ENCODE data around the gene NPTXR.
A peak's percentile ranks its signal among the peaks of the same experiment; 100 is the strongest.

The NPTXR gene

DNA sequence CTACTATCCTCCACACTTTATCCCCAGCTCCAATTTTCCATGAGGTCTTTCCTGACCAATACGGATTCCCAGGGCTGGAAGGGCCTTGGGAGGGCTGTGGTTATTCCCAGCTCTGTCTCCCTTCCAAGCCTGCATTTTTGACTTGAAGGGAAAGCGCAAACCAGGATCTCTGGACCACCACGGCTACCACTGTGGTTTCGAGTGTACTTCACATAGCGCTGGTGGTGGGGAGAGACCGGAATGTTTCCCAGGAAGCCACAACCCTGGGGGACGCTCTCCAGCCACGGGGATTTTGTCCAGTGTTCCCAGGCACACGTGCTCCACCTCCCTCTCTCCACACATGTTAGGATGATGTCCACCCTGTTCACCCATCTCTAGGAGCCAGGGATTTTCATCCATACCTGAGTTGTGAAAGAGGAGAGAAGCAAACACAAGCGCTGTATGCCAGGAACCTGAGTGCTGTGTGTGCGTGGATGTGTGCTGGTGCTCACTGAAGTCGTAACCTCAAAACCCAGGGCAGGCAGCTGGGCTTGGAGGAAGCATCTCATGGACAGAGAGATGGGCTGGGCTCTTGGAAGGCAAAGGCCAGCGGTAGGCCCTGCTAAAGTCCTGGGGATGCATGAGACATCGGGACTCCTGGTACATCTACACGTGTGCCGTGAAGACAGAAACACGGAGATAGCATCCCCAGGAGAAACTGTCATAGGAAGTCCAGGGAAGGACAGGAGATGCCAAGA, 1.3 kb upstream of the NPTXR start:
- H3K27ac Mint-ChIP-seq: no peak overlapping the region
- no peaks in the 10 kb centered on the region for H3K9me3 Mint-ChIP-seq
- H3K4me1 Mint-ChIP-seq: peaks cover 25% of the 10 kb centered on the region
- peaks cover 3% of the 10 kb centered on the region for H3K27me3 Mint-ChIP-seq
- H3K36me3 Mint-ChIP-seq: no peaks in the 10 kb centered on the region
- H3K4me3 Mint-ChIP-seq: peak overlapping the region; percentile 69

DNA sequence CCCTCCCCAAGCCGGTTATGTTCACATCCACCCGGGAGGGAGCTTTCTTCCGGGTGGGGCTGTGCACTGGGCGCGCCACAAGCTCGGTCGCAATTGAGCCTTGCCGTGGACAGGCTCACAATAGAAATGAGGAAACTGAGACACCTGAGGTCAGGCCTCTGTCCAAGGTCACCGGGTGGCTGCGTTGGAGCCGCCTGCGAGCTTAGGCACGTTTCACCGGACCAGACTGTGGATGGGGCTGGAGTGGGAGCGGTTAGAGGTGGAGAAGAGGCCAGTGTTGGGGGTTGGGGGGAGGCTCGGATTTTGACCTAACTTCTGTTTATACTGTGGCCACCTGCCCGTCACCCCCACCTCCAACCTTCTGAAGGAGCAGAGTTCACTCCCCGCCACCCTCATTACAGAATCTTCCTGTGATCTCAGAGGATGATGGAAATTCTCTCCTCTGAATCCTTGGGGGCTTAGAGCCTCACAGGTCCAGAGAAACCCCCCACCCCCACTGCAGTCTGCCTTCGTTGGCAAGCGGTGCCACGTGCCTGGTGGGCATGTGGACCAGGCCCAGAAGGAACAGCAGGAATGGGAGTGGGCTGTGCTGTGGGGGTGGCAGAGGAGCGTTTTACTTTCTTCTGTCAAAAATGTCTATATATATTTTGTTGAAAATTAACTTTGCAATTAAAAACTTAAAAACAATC, 631 bp upstream of the NPTXR start:
- Mint-ChIP-seq H3K4me3 (peak overlapping the region; percentile 69), H3K27ac (no peak overlapping the region)

DNA sequence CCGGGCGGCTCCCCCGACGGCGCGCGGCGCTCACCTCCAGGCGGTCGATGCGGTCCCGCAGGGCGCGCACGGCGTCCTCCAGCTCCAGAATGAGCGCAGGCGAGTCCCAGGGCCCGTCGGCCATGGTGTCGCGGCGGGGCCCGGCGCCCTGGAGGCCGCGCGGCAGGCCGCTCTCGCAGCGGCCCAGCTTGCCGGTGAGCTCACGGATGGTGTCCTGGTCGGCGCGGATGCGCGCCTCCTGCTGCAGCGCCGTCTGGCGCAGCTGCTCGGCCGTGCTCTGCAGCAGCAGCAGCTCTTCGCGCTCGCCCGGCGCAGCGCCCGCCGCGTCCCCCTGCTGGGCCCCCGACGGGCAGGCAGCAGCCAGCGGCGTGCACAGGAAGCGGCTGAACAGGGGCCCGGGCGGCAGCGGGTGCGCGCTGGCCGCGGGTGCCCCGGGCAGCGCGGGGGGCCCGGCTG, 599 bp downstream of the NPTXR start:
- no peak overlapping the region for H3K4me3 Mint-ChIP-seq
- H3K9me3 Mint-ChIP-seq: no peaks in the 10 kb centered on the region
- peaks cover 1% of the 10 kb centered on the region for H3K27me3 Mint-ChIP-seq
- no peak overlapping the region for H3K27ac Mint-ChIP-seq
- H3K36me3 Mint-ChIP-seq: no peaks in the 10 kb centered on the region
- H3K4me1 Mint-ChIP-seq: peaks cover 35% of the 10 kb centered on the region

More for the DNA sequence above, 631 bp upstream of the NPTXR start:
- H3K27me3 Mint-ChIP-seq: peaks cover 3% of the 10 kb centered on the region
- H3K4me1 Mint-ChIP-seq: peaks cover 31% of the 10 kb centered on the region
- H3K9me3 Mint-ChIP-seq: no peaks in the 10 kb centered on the region
- no peaks in the 10 kb centered on the region for H3K36me3 Mint-ChIP-seq

- Mint-ChIP-seq H3K36me3 (no peaks in the 10 kb centered on the region), H3K27ac (peak overlapping the region; percentile 70), H3K4me1 (peaks cover 35% of the 10 kb centered on the region), H3K9me3 (no peaks in the 10 kb centered on the region), H3K27me3 (peaks cover 1% of the 10 kb centered on the region), H3K4me3 (peak overlapping the region; percentile 89)
Measured at GRCh38 chr22:38842512-38843200, 1.2 kb downstream of the NPTXR start.

- H3K36me3 Mint-ChIP-seq: no peaks in the 10 kb centered on the region
- H3K4me1 Mint-ChIP-seq: peaks cover 37% of the 10 kb centered on the region
- peaks cover 1% of the 10 kb centered on the region for H3K27me3 Mint-ChIP-seq
- H3K9me3 Mint-ChIP-seq: no peaks in the 10 kb centered on the region
- peak overlapping the region; percentile 23 for H3K4me3 Mint-ChIP-seq
- no peak overlapping the region for H3K27ac Mint-ChIP-seq
Measured at GRCh38 chr22:38841635-38842034, 2.2 kb downstream of the NPTXR start.

GRCh38 chr22:38841211-38841610, 2.6 kb downstream of the NPTXR start:
- Mint-ChIP-seq H3K36me3 (no peaks in the 10 kb centered on the region), H3K4me3 (no peak overlapping the region), H3K9me3 (no peaks in the 10 kb centered on the region), H3K27me3 (peaks cover 1% of the 10 kb centered on the region), H3K4me1 (peaks cover 37% of the 10 kb centered on the region), H3K27ac (no peak overlapping the region)

DNA sequence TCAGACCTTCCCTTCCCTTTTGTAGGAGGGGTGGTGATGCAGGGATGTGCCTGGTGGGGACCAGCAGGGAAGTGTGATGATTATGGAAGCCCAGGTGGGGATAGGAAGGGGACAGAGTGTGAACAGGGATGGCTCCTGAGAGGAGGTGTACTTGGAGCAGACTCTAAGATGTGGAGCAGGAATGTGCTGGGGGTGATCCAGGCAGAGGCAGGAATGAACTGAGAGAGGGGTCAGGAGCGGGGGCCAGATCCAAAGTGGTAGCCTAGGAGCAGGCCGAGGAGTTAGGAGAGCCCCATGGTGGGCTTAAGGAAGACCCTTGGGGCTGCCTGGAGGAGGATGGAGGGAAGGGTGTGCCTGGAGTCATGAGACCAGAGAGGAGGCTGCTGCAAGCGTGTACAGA, 3.7 kb downstream of the NPTXR start:
- Mint-ChIP-seq H3K27ac (no peak overlapping the region), H3K9me3 (no peaks in the 10 kb centered on the region), H3K4me3 (no peak overlapping the region), H3K4me1 (peaks cover 37% of the 10 kb centered on the region), H3K36me3 (no peaks in the 10 kb centered on the region), H3K27me3 (peaks cover 1% of the 10 kb centered on the region)

GRCh38 chr22:38839686-38840085, 4.1 kb downstream of the NPTXR start:
- H3K27me3 Mint-ChIP-seq: peaks cover 1% of the 10 kb centered on the region
- peaks cover 37% of the 10 kb centered on the region for H3K4me1 Mint-ChIP-seq
- H3K4me3 Mint-ChIP-seq: no peak overlapping the region

DNA sequence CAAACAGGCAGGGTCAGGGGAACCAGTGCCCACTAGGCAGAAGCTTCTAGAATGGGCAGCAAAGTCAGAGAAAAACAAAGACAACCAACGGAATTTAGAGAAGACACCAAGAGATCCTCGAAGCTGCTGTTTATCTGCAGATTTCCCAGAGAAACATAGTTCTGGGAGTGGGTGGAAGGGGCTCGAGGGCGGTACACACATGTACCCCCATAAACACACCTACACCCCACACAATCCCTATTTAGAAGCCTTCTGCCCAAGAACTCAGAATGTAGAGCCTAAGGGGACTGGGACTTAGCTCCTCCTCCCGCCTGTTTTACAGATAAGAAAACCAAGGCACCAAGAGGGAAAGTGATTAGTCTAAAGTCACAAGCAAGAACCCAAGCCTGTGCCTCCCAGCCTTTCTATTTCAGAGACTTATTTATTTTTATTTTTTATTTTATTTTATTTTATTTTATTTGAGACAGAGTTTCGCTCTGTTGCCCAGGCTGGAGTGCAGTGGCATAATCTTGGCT, 6.4 kb downstream of the NPTXR start:
- Mint-ChIP-seq H3K9me3 (no peaks in the 10 kb centered on the region), H3K27ac (no peak overlapping the region), H3K4me3 (no peak overlapping the region), H3K4me1 (peaks cover 29% of the 10 kb centered on the region), H3K27me3 (peaks cover 1% of the 10 kb centered on the region), H3K36me3 (no peaks in the 10 kb centered on the region)

More at GRCh38 chr22:38839686-38840085, 4.1 kb downstream of the NPTXR start:
- Mint-ChIP-seq H3K27ac (no peak overlapping the region), H3K9me3 (no peaks in the 10 kb centered on the region), H3K36me3 (no peaks in the 10 kb centered on the region)

DNA sequence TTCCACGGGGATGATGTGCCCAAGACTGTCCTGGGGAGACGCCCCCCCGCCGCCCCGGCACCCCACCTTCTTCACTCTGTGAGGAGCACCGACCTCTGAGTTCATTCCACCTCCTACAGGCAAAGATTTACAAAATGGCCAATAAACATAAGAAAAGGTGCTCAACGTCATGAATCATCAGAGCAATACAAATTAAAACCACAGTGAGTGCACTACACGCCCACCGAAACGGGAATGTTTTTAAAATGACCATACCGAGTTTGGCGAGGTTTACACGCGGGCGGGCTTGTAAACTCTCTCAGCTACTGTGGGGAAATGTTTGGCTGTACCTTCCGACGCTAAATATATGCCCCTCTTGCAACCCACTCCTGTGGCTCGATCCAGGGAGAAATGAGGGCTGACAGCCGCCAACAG, 7.9 kb downstream of the NPTXR start:
- H3K4me1 Mint-ChIP-seq: peaks cover 19% of the 10 kb centered on the region
- no peak overlapping the region for H3K4me3 Mint-ChIP-seq
- no peaks in the 10 kb centered on the region for H3K27me3 Mint-ChIP-seq

GRCh38 chr22:38834991-38835390, 8.8 kb downstream of the NPTXR start:
- no peak overlapping the region for H3K4me3 Mint-ChIP-seq
- no peak overlapping the region for H3K27ac Mint-ChIP-seq
- no peaks in the 10 kb centered on the region for H3K27me3 Mint-ChIP-seq
- H3K4me1 Mint-ChIP-seq: peaks cover 11% of the 10 kb centered on the region
- no peaks in the 10 kb centered on the region for H3K9me3 Mint-ChIP-seq
- no peaks in the 10 kb centered on the region for H3K36me3 Mint-ChIP-seq

More for the DNA sequence above, 7.9 kb downstream of the NPTXR start:
- no peaks in the 10 kb centered on the region for H3K36me3 Mint-ChIP-seq
- no peaks in the 10 kb centered on the region for H3K9me3 Mint-ChIP-seq
- H3K27ac Mint-ChIP-seq: no peak overlapping the region

GRCh38 chr22:38834215-38834953, 9.4 kb downstream of the NPTXR start:
- Mint-ChIP-seq H3K36me3 (no peaks in the 10 kb centered on the region), H3K9me3 (no peaks in the 10 kb centered on the region), H3K27me3 (no peaks in the 10 kb centered on the region), H3K4me1 (peaks cover 6% of the 10 kb centered on the region), H3K27ac (no peak overlapping the region), H3K4me3 (no peak overlapping the region)

GRCh38 chr22:38833061-38833460, 10.8 kb downstream of the NPTXR start:
- peaks cover 3% of the 10 kb centered on the region for H3K4me1 Mint-ChIP-seq
- no peak overlapping the region for H3K27ac Mint-ChIP-seq
- no peaks in the 10 kb centered on the region for H3K36me3 Mint-ChIP-seq
- H3K4me3 Mint-ChIP-seq: no peak overlapping the region
- H3K9me3 Mint-ChIP-seq: no peaks in the 10 kb centered on the region
- no peaks in the 10 kb centered on the region for H3K27me3 Mint-ChIP-seq

DNA sequence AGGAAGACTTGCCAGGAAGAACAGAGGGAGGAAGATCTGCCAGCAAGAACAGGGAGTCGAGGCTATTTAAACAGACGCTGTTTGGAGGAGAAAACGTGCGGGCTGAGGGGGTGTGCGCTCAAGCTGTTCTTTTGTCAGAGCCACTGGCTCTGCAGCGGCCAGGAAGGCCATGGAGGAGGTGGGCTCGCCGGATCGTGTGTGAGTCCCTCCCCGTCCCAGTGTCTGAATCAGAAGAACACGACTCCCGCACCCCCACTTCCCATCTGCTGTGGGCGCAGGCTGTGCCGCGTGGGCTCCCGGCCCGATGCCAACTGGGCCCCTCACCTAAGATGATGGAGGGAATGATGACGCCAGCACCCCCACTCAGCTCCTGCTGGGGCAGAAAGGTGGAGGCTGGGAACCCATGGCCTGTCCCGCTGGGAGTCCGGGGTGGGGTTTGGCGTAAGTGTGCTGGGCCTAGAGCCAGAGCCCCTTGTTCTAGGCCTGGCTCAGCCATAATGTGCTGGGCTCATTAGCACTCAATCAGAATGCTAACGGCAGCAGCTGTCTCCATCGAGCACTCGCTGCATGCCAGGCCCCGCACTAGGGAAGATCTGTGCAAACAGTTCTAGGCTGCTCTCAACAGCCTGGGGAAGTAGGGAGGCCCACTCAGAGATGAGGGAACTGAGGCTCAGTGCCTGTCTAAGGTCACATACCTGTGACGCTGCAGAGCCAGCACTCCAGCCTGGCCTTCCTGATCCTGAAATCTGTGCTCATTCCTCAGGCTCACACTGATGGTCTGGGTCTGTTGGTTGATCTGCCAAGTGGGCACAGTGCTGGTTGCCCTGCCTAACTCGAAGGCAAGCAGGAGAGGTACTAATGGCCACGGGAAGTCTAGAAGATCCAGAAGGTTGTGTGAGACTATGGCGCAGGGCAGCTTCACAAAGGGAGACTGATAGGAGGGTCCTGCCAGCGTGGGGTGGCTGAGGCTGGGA, 11.5 kb downstream of the NPTXR start:
- H3K36me3 Mint-ChIP-seq: no peaks in the 10 kb centered on the region
- no peaks in the 10 kb centered on the region for H3K9me3 Mint-ChIP-seq
- peaks cover 2% of the 10 kb centered on the region for H3K4me1 Mint-ChIP-seq
- H3K4me3 Mint-ChIP-seq: no peak overlapping the region
- H3K27ac Mint-ChIP-seq: no peak overlapping the region
- H3K27me3 Mint-ChIP-seq: no peaks in the 10 kb centered on the region

Data from activated naive CD4-positive, alpha-beta T cell treated with anti-CD3 and anti-CD28 coated beads, Interleukin-2, amount 50 U/mL, for 24 hours (primary cell).